Measurements from ENCODE around the gene AGL.
"Not testable (repeated sequence)": the region's sequence is repeated elsewhere in the genome, so short reads cannot be mapped to it uniquely, and the experiment has no call there.

Gene AGL

DNA sequence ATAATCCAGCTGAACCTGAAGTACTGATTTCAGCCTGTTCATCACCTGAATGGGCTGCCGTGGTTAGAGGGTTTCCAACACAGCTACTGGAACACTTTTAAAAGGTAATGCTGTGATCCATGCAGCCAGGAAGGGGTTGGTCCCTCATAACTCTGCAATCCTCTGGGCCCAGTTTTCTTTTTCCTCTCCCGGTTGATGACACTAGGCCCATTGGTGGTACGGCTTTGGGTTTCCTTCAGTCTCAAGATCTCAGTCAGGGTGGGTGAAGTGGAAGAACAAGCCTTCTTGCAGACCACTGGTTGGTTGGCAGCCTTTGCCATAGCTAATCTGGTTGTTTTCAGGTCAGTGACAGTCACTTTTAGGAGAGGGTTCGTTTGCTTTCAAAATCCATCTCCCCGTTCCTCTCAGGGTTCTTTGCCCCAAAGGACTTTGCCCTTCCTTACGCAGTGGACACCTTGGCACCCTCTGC lies 119.1 kb downstream of the AGL start:
- DNase-seq: no peak
- in situ Hi-C loops (cut with MboI; ENCODE audit: low pct_unique_long_range_greater_than_20kb, low sequenced_read_pairs): no loop called here

- in situ Hi-C loops (cut with MboI; ENCODE audit: low pct_unique_long_range_greater_than_20kb, low sequenced_read_pairs): no loop called here
- DNase-seq: peak; percentile 86
Observed at GRCh38 chr1:99969729-99970621, 119.8 kb downstream of the AGL start, which contains the start of gene SLC35A3. SLC35A3 (plus strand) TSS chr1:99969996; CDS start chr1:99993555, 23,559 bp downstream.

DNA sequence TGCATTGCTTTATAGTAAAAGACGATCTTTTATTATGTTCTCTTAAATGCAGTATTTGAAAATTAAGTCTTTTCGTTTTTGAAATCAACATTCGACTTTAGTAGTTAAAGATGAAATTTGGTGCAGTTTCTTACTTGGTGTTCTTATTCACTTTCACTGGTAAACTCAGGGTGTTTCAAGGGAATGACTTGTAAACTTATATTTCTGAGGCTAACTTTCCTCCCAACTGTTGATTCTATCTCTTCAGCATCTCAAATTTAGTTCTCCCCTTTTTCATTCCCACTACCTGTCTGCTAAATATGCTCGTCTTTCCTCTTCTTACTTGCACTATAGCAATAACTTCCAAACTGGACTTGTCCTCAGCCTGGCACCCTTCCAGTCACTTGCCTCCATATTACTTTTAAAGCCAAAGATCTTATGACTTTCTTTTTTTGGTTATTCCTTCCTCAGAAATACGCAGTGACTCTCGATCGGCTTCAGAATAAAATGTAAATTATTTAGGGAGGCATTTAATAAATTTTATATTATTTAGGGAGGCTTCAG lies 120.6 kb downstream of the AGL start:
- no peak for DNase-seq
- in situ Hi-C loops (cut with MboI; ENCODE audit: low pct_unique_long_range_greater_than_20kb, low sequenced_read_pairs): no loop called here

- DNase-seq; in situ Hi-C loops (cut with MboI; ENCODE audit: low pct_unique_long_range_greater_than_20kb, low sequenced_read_pairs): not testable (repeated sequence)
Observed at GRCh38 chr1:99972066-99972465, 121.9 kb downstream of the AGL start.
